Activated CD8-positive, alpha-beta memory T cell treated with anti-CD3 and anti-CD28 coated beads for 24 hours (primary cell): ENCODE results near the gene CHD2.
"Not testable (repeated sequence)": the region's sequence is repeated elsewhere in the genome, so short reads cannot be mapped to it uniquely, and the experiment has no call there.

ENCODE experiments used
- DNase-seq: peaks from one replicate; pipeline ENCODE4 v3.0.0-alpha.2; 2020

The CHD2 gene

GRCh38 chr15:93037820-93038705 is 137.9 kb downstream of the CHD2 start:
- DNase-seq, result no peak

DNA sequence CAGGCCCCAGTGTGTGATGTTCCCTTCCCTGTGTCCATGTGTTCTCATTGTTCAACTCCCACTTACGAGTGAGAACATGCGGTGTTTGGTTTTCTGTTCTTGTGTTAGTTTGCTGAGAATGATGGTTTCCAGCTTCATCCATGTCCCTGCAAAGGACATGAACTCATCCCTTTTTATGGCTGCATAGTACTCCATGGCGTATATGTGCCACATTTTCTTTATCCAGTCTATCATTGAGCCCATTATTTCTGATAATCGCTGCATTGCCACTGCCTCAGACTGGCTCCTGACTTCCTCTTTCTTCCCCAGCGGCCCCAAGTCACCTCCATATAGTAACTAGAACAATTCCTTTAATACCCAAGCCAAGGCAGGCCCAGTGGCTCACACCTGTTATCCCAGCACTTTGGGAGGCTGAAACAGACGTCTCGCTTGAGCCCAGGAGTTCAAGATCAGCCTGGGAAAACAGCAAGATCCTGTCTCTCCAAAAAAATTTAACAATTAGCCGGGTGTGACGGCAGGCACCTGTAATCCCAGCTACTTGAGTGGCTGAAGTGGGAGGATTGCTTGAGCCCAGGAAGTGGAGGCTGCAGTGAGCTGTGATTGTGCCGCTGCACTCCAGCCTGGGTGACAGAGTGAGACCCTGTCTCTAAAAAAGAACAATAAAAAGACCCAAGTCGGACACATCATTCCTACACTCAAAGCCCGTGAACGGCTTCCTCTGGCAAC is 139.6 kb downstream of the CHD2 start:
- not testable (repeated sequence) for DNase-seq

- no peak for DNase-seq
Measured at GRCh38 chr15:93040288-93041158, 140.4 kb downstream of the CHD2 start.

- DNase-seq, result no peak
Measured at GRCh38 chr15:93041159-93041547, 141.0 kb downstream of the CHD2 start.

DNA sequence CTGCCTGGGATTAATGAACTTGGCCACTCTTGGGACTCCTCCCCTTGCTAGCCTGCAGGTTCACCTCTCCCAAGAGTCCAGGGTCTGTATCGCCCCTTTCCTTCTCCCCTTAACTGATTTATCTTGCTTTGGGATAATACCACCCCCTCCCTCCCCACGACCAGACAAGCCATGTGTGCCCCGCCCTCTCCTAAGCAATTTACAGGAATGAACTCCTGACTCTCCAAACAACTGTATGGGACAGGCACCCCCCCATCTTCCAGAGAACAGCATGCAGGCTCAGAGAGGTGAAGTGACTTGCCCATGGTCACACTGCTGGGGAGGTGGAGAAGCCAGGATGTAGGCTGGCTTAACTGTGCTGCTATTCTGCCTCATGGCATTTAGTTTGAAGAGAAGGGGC is 142.1 kb downstream of the CHD2 start:
- no peak for DNase-seq

GRCh38 chr15:93042691-93043378 is 142.7 kb downstream of the CHD2 start:
- DNase-seq, result no peak

- no peak for DNase-seq
Measured at GRCh38 chr15:93043621-93044300, 143.6 kb downstream of the CHD2 start.

DNA sequence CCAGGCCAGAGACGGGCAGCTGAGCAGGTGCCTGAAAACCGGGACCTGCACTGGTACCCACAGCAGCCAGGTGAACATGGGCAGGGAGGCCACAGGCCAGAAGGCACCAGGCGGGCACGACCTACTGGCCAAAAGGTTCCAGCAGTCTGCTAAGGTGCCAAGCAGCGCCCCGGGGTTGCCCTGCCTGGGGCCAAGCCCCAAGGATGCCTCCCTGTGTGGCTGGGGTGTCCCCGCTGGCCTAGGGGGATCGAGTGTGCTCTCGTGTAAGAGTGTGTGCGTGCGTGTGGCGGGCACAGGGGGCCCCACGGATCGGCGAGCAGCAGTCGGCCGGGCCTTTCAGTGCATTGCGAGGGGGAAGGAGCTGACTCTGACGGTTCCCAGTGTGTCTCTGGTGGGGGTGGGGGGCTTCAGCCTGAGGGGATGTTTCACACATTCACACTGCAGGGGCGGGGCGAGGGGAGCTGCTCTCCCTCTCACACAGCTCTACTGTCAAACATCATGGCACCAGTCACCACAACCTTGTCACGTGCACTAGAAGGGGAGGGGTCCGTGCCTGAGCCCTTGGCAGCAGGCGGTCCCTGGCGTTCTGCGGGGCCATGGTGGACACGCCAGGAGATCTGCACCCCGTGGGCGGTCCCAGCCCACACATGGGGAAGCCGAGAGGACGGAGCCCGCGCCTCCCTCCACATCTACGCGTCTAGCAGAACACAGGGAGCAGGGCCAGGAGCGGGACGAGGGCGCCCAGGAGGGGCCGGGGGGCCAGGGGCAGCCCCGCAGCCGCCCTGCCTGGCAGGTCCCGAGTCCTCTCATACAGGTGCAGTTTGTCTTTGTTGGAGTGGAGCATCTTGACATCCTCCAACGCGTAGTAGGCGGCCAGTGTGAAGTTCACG is 144.4 kb downstream of the CHD2 start:
- DNase-seq, result no peak

DNA sequence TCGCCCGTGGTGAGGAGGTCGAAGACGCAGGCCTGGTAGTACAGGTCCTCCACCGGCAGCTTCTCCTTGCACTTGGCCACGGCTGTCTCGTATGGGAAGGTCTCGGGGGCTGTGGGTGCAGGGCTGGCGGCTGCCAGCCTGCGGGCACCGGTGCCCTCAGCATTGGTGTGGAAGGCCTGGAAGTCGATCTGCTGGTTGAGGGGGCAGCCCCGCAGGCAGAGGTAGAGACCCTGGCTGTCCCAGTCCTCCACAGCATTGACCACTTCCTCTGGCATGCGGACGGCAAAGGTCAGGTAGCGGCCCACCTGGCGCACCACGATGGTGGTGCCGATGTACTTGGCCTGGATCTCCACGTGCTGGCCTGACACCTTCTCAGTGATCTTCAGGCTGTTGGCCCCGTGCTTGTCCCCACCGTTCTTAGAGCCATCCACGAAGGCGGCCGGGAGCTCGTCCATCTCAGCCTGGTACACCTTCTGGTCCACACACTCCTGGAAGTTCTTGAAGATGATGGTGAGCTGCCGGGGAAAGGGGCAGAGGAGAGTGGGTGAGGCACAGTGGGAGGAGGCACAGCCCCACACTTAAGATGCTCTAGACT is 145.2 kb downstream of the CHD2 start:
- DNase-seq, result no peak

- no peak for DNase-seq
Measured at GRCh38 chr15:93046120-93046519, 146.0 kb downstream of the CHD2 start.

GRCh38 chr15:93046721-93047120 is 146.6 kb downstream of the CHD2 start:
- no peak for DNase-seq

DNA sequence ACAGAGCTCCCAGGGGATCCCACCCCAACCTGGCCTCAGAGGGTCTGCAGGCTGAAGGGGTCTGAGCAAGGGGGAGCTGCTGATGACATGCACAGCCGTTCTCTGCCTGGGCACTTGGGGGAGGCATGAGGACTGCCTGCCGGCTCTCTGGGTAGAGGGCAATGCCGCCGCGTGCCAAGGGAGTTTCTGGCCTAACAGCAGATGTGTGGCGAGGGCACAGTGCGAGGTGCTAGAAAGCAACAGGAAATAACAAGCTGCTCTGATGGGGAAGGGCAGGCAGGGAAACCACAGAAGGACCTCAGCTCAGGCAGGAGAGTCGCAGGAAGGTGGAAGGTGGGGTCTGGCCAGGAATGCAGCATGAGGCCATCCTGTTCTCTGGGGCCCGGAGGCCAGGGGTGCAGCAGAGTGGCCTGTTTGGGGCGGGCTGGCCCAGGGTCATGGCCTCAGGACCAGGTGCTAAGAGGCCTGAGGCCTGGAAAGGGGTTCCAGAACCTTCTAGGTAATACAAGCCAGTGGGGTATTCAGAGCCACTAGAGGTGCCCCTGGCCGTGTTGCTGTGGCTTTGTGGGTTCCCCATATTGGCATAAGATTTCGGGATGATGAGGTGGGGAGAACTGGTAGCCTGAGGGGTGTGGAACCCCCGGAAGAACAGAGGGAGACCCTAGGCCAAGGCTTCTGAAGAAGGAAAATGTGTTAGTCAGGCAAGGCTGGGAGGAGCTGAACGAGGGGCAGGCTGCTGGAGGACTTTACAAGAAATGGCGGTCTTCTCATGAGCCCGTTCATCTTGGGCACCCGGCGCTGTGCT is 147.7 kb downstream of the CHD2 start:
- no peak for DNase-seq

DNA sequence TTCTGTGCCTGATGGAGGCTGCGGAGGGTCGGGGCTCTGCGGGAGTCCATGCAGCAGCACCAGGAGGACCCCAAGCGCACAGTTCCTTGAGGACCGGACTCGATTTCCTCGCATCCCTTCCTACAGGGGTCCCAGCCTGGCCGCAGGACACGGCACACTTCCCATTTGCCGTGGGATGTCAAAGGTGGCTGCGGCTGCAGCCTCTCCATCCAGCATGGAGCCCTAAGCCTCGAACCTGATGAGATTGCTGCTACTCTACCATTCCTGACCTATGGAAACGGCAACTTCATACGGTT is 148.2 kb downstream of the CHD2 start:
- no peak for DNase-seq

- no peak for DNase-seq
Measured at GRCh38 chr15:93048759-93049161, 148.6 kb downstream of the CHD2 start.

DNA sequence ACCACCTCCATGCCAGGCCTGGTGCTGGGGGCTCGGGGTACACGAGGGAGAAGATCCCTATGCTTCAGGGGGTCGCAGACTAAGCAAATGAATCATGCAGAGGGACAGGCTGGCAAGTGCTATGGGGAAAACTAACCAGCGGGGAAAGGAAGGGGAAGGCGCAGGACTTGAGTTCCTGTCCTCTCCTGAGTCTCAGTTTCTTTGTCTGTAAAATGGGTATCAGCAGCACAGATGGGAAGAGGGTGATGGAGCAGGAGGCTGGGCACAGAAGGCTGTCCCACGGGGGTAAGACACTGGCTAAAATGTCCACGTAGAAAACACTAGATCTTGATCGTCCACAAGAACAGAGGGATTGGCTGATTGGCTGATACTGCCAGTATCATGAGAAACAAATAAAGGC is 149.1 kb downstream of the CHD2 start:
- no peak for DNase-seq

DNA sequence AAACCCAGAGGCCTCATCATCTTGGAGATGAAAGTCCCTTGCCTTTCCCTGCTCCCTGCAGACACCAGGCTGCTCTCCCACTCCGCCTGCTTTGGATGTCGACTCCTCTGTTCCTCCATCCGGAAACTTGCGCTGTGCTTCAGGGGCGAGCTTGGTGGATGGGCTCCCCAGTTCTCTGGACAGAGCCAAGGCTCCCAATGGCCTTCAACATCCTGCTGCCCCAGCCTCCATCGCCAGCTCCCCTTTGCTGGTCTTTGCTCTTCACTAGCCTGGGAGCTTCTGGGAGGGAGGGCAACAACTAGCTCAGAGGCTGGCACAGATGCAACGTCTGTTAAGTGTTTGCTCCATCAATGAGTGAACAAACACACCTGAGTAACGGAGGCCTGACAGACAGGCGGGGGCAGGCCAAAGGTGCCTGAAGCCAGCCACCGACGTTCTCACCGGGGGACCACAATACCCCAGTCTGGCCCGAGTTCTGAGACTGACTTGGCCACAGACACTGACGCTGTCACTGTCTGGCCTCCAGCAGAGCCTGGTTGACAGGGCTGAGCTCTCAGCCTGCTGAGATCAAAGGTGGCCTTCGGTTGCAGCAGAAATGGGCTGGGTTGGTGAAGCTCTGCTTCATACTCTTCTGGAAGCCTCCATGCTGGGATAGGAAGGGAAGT is 149.9 kb downstream of the CHD2 start:
- DNase-seq, result no peak

DNA sequence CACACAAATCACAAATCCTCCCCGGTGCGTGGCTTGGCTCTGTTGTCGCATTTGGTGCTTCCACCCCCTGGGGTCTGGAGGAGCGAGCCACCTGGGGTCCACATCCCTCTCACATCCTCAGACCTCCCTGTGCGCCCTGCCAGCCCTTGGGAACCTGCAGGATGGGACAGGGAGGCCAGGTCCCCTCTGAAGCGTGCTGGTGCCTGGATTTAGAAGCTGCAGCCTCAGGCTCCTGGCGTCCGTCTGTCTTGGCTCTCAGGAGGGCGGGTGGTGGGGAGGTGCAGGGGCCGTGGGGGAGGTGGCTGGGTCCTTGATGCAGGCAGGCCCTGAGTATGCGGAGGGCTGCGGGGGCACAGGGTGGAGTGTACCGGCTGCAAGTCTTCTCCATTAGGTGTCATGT is 150.5 kb downstream of the CHD2 start:
- no peak for DNase-seq

- DNase-seq, result no peak
Measured at GRCh38 chr15:93051236-93052089, 151.3 kb downstream of the CHD2 start.
